ENCODE results near the gene OR5AK2.
"Not testable (repeated sequence)": the region's sequence is repeated elsewhere in the genome, so short reads cannot be mapped to it uniquely, and the experiment has no call there.

DNA sequence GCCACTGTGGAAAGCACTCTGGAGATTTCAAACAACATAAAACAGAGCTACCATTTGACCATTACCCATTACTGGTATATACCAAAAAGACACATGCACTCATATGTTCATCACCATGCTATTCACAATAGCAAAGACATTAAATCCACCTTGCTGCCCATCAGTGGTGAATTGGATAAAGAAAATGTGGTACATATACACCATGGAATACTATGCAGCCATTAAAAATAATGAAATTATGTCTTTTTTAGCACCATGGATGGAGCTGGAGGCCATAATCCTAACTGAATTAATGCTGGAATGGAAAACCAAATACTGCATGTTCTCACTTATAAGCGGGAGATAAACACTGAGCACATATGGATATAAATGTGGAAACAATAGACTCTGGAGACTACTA, 34.8 kb upstream of the OR5AK2 start:
- TF ChIP-seq, protein P1, sequence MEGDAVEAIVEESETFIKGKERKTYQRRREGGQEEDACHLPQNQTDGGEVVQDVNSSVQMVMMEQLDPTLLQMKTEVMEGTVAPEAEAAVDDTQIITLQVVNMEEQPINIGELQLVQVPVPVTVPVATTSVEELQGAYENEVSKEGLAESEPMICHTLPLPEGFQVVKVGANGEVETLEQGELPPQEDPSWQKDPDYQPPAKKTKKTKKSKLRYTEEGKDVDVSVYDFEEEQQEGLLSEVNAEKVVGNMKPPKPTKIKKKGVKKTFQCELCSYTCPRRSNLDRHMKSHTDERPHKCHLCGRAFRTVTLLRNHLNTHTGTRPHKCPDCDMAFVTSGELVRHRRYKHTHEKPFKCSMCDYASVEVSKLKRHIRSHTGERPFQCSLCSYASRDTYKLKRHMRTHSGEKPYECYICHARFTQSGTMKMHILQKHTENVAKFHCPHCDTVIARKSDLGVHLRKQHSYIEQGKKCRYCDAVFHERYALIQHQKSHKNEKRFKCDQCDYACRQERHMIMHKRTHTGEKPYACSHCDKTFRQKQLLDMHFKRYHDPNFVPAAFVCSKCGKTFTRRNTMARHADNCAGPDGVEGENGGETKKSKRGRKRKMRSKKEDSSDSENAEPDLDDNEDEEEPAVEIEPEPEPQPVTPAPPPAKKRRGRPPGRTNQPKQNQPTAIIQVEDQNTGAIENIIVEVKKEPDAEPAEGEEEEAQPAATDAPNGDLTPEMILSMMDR (conservative IDR thresholded peaks at IDR 0.05): not testable (repeated sequence)
- TF ChIP-seq ZFX (IDR thresholded peaks at IDR 0.05): not testable (repeated sequence)

All from C4-2B (cell line).